K562 (cell line): ENCODE results near the gene GARNL3. TPM values are rescaled to one million over a fixed set of nuclear protein-coding genes. Genes with fewer than 3 reads are reported as not detected.

ENCODE experiments used
- ATAC-seq: fragments of 200-7000 bp; cut with Tn5 transposase; 3 replicates; pipeline ENCODE4 v1.9.1; 2020; ENCODE audit warnings: moderate library complexity
- BruUV-seq: library from RNA; stranded (reverse); fragments of 400-500 nt; replicated peaks from 2 replicates; lab custom pipeline; 2021; lab: Mats Ljungman, UMichigan
- CTCF ChIA-PET: fragments of 300-600 bp; formaldehyde crosslinking; extraction: SDS; loops from one replicate; lab custom pipeline; 2021; ENCODE audit warnings: low intra/inter-chr PET ratio; lab: Yijun Ruan, JAX
- POLR2A ChIA-PET: fragments of 300-600, 350-650 bp; sonication (Branson Sonifier 250); formaldehyde crosslinking; extraction: SDS; loops from one replicate; lab custom pipeline; 2021; ENCODE audit warnings: antibody characterized with exemption, inconsistent platforms; lab: Yijun Ruan, JAX
- DNase-seq, 4 experiments: peaks; one replicate each; pipeline versions ENCODE4 v3.0.0 to v3.0.0-alpha.2; 2011 to 2018; ENCODE audit warnings: low spot score in 3 of 4, mixed read lengths in 3 of 4; ENCODE audit errors: extremely low read depth in 1 of 4
- FAIRE-seq: peaks from 2 replicates; lab custom pipeline; 2011; peaks lifted over from hg19 to GRCh38; lab: Jason Lieb, UNC
- H2AFZ ChIP-seq: 2 replicates; pipeline ENCODE4 v1.6.0; 2011; ENCODE audit warnings: low read depth, low read length, control low read depth, inconsistent platforms
- H3K27ac ChIP-seq: fragments of 200-600 bp; 3 replicates; pipeline ENCODE4 v1.8.0; 2011; ENCODE audit warnings: low read depth, mild to moderate bottlenecking, control low read depth, inconsistent platforms, low read length, moderate library complexity, mixed read lengths; ENCODE audit errors: extremely low read depth
- H3K27me3 ChIP-seq, 2 experiments: fragments of 300-600 bp in 1 of 2; 2 replicates in 1 of 2; 3 replicates in 1 of 2; pipeline versions ENCODE4 v1.6.0 to v1.8.0; 2011; ENCODE audit warnings: inconsistent platforms in 2 of 2, low read length in 2 of 2, mild to moderate bottlenecking in 1 of 2, mixed read lengths in 1 of 2, moderate library complexity in 1 of 2; ENCODE audit not compliant: control insufficient read depth in 2 of 2, insufficient read depth in 2 of 2
- H3K36me3 ChIP-seq: fragments of 300-600 bp; 3 replicates; pipeline ENCODE4 v1.8.0; 2011; ENCODE audit warnings: mild to moderate bottlenecking, low read length, inconsistent platforms; ENCODE audit not compliant: control insufficient read depth, insufficient read depth
- H3K4me1 ChIP-seq, 2 experiments: fragments of 200-600 bp in 1 of 2; replicated peaks in 1 of 2; 2 replicates in 1 of 2; 3 replicates in 1 of 2; pipeline versions ENCODE4 v1.5.1 to v1.8.0; 2011; ENCODE audit warnings: inconsistent platforms in 2 of 2, low read length in 2 of 2, mild to moderate bottlenecking in 1 of 2, mixed read lengths in 1 of 2, moderate library complexity in 1 of 2; ENCODE audit not compliant: control insufficient read depth in 2 of 2, insufficient read depth in 2 of 2
- H3K4me2 ChIP-seq: 2 replicates; pipeline ENCODE4 v1.6.1; 2011; ENCODE audit warnings: low read length, control low read depth, inconsistent platforms, mixed read lengths; ENCODE audit not compliant: insufficient read depth
- H3K4me3 ChIP-seq: fragments of 200-600 bp; sonication (generic), shearing (Covaris generic); 2 replicates; pipeline ENCODE4 v1.5.1; 2016; ENCODE audit warnings: control low read depth, inconsistent platforms
- H3K79me2 ChIP-seq: fragments of 200-600 bp; 3 replicates; pipeline ENCODE4 v1.8.0; 2011; ENCODE audit warnings: low read length, inconsistent platforms; ENCODE audit not compliant: control insufficient read depth, insufficient read depth
- H3K9ac ChIP-seq, 2 experiments: 2 replicates each; pipeline versions ENCODE4 v1.6.0 to v1.6.1; 2011; ENCODE audit warnings: low read depth in 2 of 2, low read length in 2 of 2, control low read depth in 1 of 2, inconsistent platforms in 1 of 2, mild to moderate bottlenecking in 1 of 2, mixed read lengths in 1 of 2; ENCODE audit not compliant: insufficient read depth in 1 of 2
- H3K9me1 ChIP-seq: one replicate; pipeline ENCODE4 v1.6.0; 2011; ENCODE audit warnings: inconsistent platforms, mild to moderate bottlenecking, low read length, moderate library complexity; ENCODE audit not compliant: control insufficient read depth, insufficient read depth
- H3K9me3 ChIP-seq: replicated peaks from 2 replicates; pipeline ENCODE4 v1.5.1; 2011; ENCODE audit warnings: low read depth, low read length, inconsistent platforms; ENCODE audit not compliant: control insufficient read depth, insufficient read depth
- H4K20me1 ChIP-seq: replicated peaks from 2 replicates; pipeline ENCODE4 v1.6.1; 2011; ENCODE audit warnings: low read length, inconsistent platforms, mixed read lengths; ENCODE audit not compliant: control insufficient read depth, insufficient read depth
- DIDO1 ChIP-seq: fragments of 450-650 bp; IDR thresholded peaks from 2 replicates; pipeline ENCODE4 v1.6.1; 2016; ENCODE audit warnings: low read depth, missing biosample characterization, missing genetic modification characterization
- FOSL1 ChIP-seq: fragments of 200-800 bp; sonication (Bioruptor generic); conservative IDR thresholded peaks from 2 replicates; pipeline ENCODE4 v1.6.1; 2016; ENCODE audit warnings: missing genetic modification characterization, missing compliant biosample characterization
- HMG20B ChIP-seq: fragments of 250-450 bp; sonication (Bioruptor Pico); IDR thresholded peaks from 2 replicates; pipeline ENCODE4 v1.5.0; 2021; ENCODE audit warnings: mild to moderate bottlenecking
- MCM3 ChIP-seq: fragments of 450-650 bp; IDR thresholded peaks from 2 replicates; pipeline ENCODE4 v1.6.1; 2016
- MEF2A ChIP-seq: IDR thresholded peaks from 2 replicates; pipeline ENCODE4 v1.6.1; 2011; ENCODE audit warnings: low read depth, mild to moderate bottlenecking, low read length, moderate library complexity; ENCODE audit not compliant: control insufficient read depth
- MIER1 ChIP-seq: fragments of 450-650 bp; IDR thresholded peaks from 2 replicates; pipeline ENCODE4 v1.6.1; 2016; ENCODE audit warnings: antibody characterized with exemption, mild to moderate bottlenecking, low read depth
- MTF1 ChIP-seq: fragments of 250-450 bp; sonication (Bioruptor Pico); IDR thresholded peaks from 2 replicates; pipeline ENCODE4 v1.9.0; 2021; ENCODE audit warnings: moderate library complexity, mild to moderate bottlenecking, inconsistent platforms, borderline replicate concordance
- NCOR1 ChIP-seq: fragments of 450-650 bp; IDR thresholded peaks from 2 replicates; pipeline ENCODE4 v1.6.1; 2016; ENCODE audit warnings: mild to moderate bottlenecking, moderate library complexity
- PCBP2 ChIP-seq: fragments of 200-400 bp; formaldehyde crosslinking; IDR thresholded peaks from 2 replicates; pipeline ENCODE4 v1.6.1; 2018; ENCODE audit warnings: low read length, low read depth, mild to moderate bottlenecking, moderate library complexity; ENCODE audit not compliant: poor library complexity, severe bottlenecking
- SP1 ChIP-seq: sonication (generic); formaldehyde crosslinking; IDR thresholded peaks from 2 replicates; pipeline ENCODE4 v1.8.1; 2022; ENCODE audit warnings: mild to moderate bottlenecking, missing genetic modification reagents
- SRSF7 ChIP-seq: fragments of 200-400 bp; formaldehyde crosslinking; optimal IDR thresholded peaks from 2 replicates; pipeline ENCODE3; 2017; ENCODE audit warnings: mild to moderate bottlenecking, low read depth, low read length
- TFE3 ChIP-seq: fragments of 450-650 bp; formaldehyde crosslinking; IDR thresholded peaks from 2 replicates; pipeline ENCODE4 v1.4.0; 2020; ENCODE audit warnings: mild to moderate bottlenecking, mixed read lengths
- ZFP36 ChIP-seq: fragments of 150-350 bp; IDR thresholded peaks from 2 replicates; pipeline ENCODE4 v1.6.1; 2018; ENCODE audit warnings: low read length, low read depth; ENCODE audit not compliant: partially characterized antibody
- ZSCAN29 ChIP-seq: fragments of 450-650 bp; IDR thresholded peaks from 2 replicates; pipeline ENCODE4 v1.6.1; 2017
- ZSCAN32 ChIP-seq: fragments of 450-650 bp; formaldehyde crosslinking; IDR thresholded peaks from 2 replicates; pipeline ENCODE4 v1.4.0; 2020; ENCODE audit warnings: mild to moderate bottlenecking, moderate library complexity
- WGBS: fragments of 100-300 bp; shearing (Covaris generic); methylation state at CpG from one replicate; pipeline ENCODE4 v1.1.6; 2016; ENCODE audit warnings: low coverage, mixed read lengths; ENCODE audit not compliant: insufficient coverage; ENCODE audit errors: missing lambda C conversion rate; 5-methylcytosine and 5-hydroxymethylcytosine counted together
- in situ Hi-C: fragments of 300-500 bp; cut with MboI; formaldehyde crosslinking; loops from 4 replicates; pipeline ENCODE4 v1.15.0; 2018; ENCODE audit warnings: inconsistent platforms, mixed read lengths
- intact Hi-C: fragments of 100-400 bp; cut with micrococcal nuclease; formaldehyde crosslinking; loops from 2 replicates; pipeline ENCODE4 v1.14.2; 2022
- polyA plus RNA-seq, 8 experiments: library from polyadenylated mRNA; depleted of rRNA in 4 of 8; stranded (reverse) in 5 of 8; unstranded in 3 of 8; fragments of >200 nt; fragmentation: Nextera tagmentation in 2 of 8; fragmentation: Illumina TruSeq in 1 of 8; extraction: Ambion mirVana in 2 of 8; extraction: Trizol in 1 of 8; gene quantifications; 2 replicates each; pipeline versions ENCODE4 v1.2.1 to v1.2.3, GENCODE V29; 2011 to 2014; ENCODE audit warnings: inconsistent platforms in 1 of 8, missing spikeins in 1 of 8
- total RNA-seq, 7 experiments: library from RNA; depleted of rRNA in 6 of 7; stranded (reverse); fragments of >200 nt in 6 of 7; fragmentation: Illumina TruSeq in 2 of 7; extraction: Trizol in 2 of 7; gene quantifications; 2 replicates each; pipeline versions ENCODE4 v1.2.1 to v1.2.3, GENCODE V29; 2011 to 2021; ENCODE audit warnings: low replicate concordance in 1 of 7

GARNL3 gene
- total and polyA plus RNA-seq, 9 of the 15 experiments (the other 6 are each of a cell fraction or from before 2014, with no cell fraction given) = 0.35 to 2.7 (median 1.6) TPM

GRCh38 chr9:127303830-127304229 is 39.3 kb downstream of the GARNL3 start:
- ChIA-PET POLR2A (interaction anchor here (0.5 kb wide), 1 partner anchor 594 kb away, joined by 3 read pairs; no protein-coding TSS in a partner anchor), CTCF (no interaction called here)
- no peak overlapping the region for H3K4me3 ChIP-seq
- H3K9me3 ChIP-seq = no peaks in the 10 kb centered on the region
- FAIRE-seq = no peak
- H3K27ac ChIP-seq = no peak overlapping the region
- H3K27me3 ChIP-seq = peaks cover 0 to 5% of the 10 kb centered on the region in 2 experiments; a peak in 1 of 5 replicates
- no peak overlapping the region for H3K4me2 ChIP-seq
- H3K4me1 ChIP-seq = no peaks in the 10 kb centered on the region; a peak in 1 of 5 replicates
- no peaks in the 10 kb centered on the region for H3K79me2 ChIP-seq
- no peak for ATAC-seq
- no peak for TF ChIP-seq ZSCAN32
- no peak for TF ChIP-seq SRSF7
- TF ChIP-seq MTF1 (CRISPR knock-in tag) = no peak
- TF ChIP-seq SP1 (CRISPR knock-in tag) = no peak
- TF ChIP-seq HMG20B = no peak
- no peak for TF ChIP-seq ZFP36
- TF ChIP-seq TFE3 (CRISPR knock-in tag) = no peak
- no peak for TF ChIP-seq PCBP2
- TF ChIP-seq MCM3 = no peak
- TF ChIP-seq ZSCAN29 = no peak
- TF ChIP-seq MEF2A = no peak
- no peak for TF ChIP-seq DIDO1 (tag)
- TF ChIP-seq NCOR1 = no peak
- TF ChIP-seq FOSL1 (tag) = no peak
- no peak for TF ChIP-seq MIER1
- no peak for DNase-seq
- H3K9ac ChIP-seq = no peak overlapping the region
- intact Hi-C loops = no loop called here
- H3K36me3 ChIP-seq = no peaks in the 10 kb centered on the region
- H2AFZ ChIP-seq = no peak overlapping the region
- in situ Hi-C loops = no loop called here
- 50% methylated on average over 1 of the region's 1 CpG for WGBS
- no peaks in the 10 kb centered on the region for H4K20me1 ChIP-seq
- BruUV-seq = no TSS peak
- no peaks in the 10 kb centered on the region for H3K9me1 ChIP-seq
